Ovary (tissue), 9 donors: Measurements from ENCODE around the gene LSS. TPM values are rescaled to one million over a fixed set of nuclear protein-coding genes. Genes with fewer than 3 reads are reported as not detected.

ENCODE experiments used
- DNase-seq, 5 donors: peaks; one replicate each; pipeline ENCODE4 v3.0.0-alpha.2; 2019 to 2020
- H3K27ac ChIP-seq, 2 donors: fragments of 200-600 bp; one replicate each; pipeline versions ENCODE4 v1.5.1 to v1.8.0; 2019 to 2022
- H3K27me3 ChIP-seq: fragments of 200-600 bp; one replicate; pipeline ENCODE4 v1.8.0; 2022
- H3K36me3 ChIP-seq: fragments of 200-600 bp; sonication (generic); one replicate; pipeline ENCODE4 v1.5.1; 2019
- H3K4me1 ChIP-seq: one replicate; pipeline ENCODE4 v1.8.1; 2013; ENCODE audit warnings: mild to moderate bottlenecking, moderate library complexity; ENCODE audit not compliant: insufficient read depth
- H3K4me3 ChIP-seq: fragments of 200-600 bp; sonication (generic); one replicate; pipeline ENCODE4 v1.5.1; 2017
- H3K9me3 ChIP-seq, 2 donors: fragments of 200-600 bp in 1 of 2; sonication (generic) in 1 of 2; one replicate each; pipeline versions ENCODE4 v1.5.1 to v1.8.1; 2013 to 2019; ENCODE audit warnings: mild to moderate bottlenecking in 1 of 2, moderate library complexity in 1 of 2
- EP300 ChIP-seq: sonication (generic); formaldehyde crosslinking; IDR thresholded peaks from one replicate; pipeline ENCODE4 v1.6.1; 2017; ENCODE audit warnings: antibody characterized with exemption
- POLR2A ChIP-seq: fragments of 450-650 bp; IDR thresholded peaks from one replicate; pipeline ENCODE4 v1.6.1; 2017; ENCODE audit warnings: antibody characterized with exemption, mild to moderate bottlenecking, moderate library complexity
- WGBS, 3 donors: extraction: QIAGEN DNeasy Blood & Tissue Kit in 1 of 3; methylation state at CpG; one replicate each; pipeline versions ENCODE4 v1.1.5 to v1.1.7; 2013 to 2017; 5-methylcytosine and 5-hydroxymethylcytosine counted together
- intact Hi-C, 4 donors: fragments of 100-400 bp; cut with DNase I; formaldehyde crosslinking; loops; one replicate each; pipeline versions ENCODE4 v1.11.0 to v1.15.1; 2022 to 2023
- polyA plus RNA-seq, 2 donors: library from polyadenylated mRNA; stranded (reverse); fragments of 200-250 nt in 1 of 2; fragments of 350-450 nt in 1 of 2; fragmentation: Illumina TruSeq in 1 of 2; extraction: RNeasy Lipid Tissue Mini Kit (QIAGEN cat#74804) in 1 of 2; gene quantifications; one replicate each; pipeline ENCODE4 v1.2.3, GENCODE V29; 2013 to 2014
- total RNA-seq, 7 donors: library from RNA; depleted of rRNA in 2 of 7; stranded (reverse); fragments of >200 nt in 2 of 7; fragmentation: NEBNext Ultra II Directional in 3 of 7; extraction: Animal tissue kit (Norgen Biotek cat#: 25700) in 3 of 7; gene quantifications; one replicate each; pipeline versions ENCODE4 v1.1.0 to v1.2.4, GENCODE V29; 2016 to 2023
- TF ChIP-seq, protein P1 (sequence below), 3 donors: fragments of 450-650 bp in 2 of 3; fragments of 200-600 bp in 1 of 3; IDR thresholded peaks; one replicate each; pipeline versions ENCODE4 v1.5.1 to v1.8.0; 2016 to 2022; ENCODE audit warnings: antibody characterized with exemption in 3 of 3, mild to moderate bottlenecking in 1 of 3
- donor health status: DM: no; HTN: no; CAD: no; lungs with moderate emphysema.
- donor health status: DM: no; HTN: no; CAD: no.
- donor health status: Bipolar disorder and iron deficiency.
- donor health status: DM: yes; HTN: yes; CAD: no.
- donor health status: DM: no; HTN: no; CAD: no.
- donor health status: DM: yes; HTN: yes; CAD: no.

The LSS gene
- total and polyA plus RNA-seq, 9 donors: 19.8 to 201 (median 76.0) TPM

GRCh38 chr21:46216132-46216747 lies 12.3 kb downstream of the LSS start:
- H3K27me3 ChIP-seq: no peaks in the 10 kb centered on the region
- 90 to 94% (median 92%) methylated on average over 16 of the region's 16 CpGs for WGBS, 3 donors
- intact Hi-C loops: loop anchor here in 1 of 4 donors (5.0 kb wide), 1 partner anchor 74 kb away; no protein-coding TSS in a partner anchor
- no peaks in the 10 kb centered on the region for H3K4me1 ChIP-seq
- TF ChIP-seq EP300 (no peak), POLR2A (no peak)
- TF ChIP-seq, protein P1, sequence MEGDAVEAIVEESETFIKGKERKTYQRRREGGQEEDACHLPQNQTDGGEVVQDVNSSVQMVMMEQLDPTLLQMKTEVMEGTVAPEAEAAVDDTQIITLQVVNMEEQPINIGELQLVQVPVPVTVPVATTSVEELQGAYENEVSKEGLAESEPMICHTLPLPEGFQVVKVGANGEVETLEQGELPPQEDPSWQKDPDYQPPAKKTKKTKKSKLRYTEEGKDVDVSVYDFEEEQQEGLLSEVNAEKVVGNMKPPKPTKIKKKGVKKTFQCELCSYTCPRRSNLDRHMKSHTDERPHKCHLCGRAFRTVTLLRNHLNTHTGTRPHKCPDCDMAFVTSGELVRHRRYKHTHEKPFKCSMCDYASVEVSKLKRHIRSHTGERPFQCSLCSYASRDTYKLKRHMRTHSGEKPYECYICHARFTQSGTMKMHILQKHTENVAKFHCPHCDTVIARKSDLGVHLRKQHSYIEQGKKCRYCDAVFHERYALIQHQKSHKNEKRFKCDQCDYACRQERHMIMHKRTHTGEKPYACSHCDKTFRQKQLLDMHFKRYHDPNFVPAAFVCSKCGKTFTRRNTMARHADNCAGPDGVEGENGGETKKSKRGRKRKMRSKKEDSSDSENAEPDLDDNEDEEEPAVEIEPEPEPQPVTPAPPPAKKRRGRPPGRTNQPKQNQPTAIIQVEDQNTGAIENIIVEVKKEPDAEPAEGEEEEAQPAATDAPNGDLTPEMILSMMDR (IDR thresholded peaks at IDR 0.05): no peak
- peak in 2 of 5 donors; percentile 17 to 29 for DNase-seq
- H3K4me3 ChIP-seq: no peak overlapping the region
- no peaks in the 10 kb centered on the region for H3K9me3 ChIP-seq
- no peaks in the 10 kb centered on the region for H3K36me3 ChIP-seq
- no peak overlapping the region for H3K27ac ChIP-seq

- WGBS, 3 donors: 78 to 85% (median 85%) methylated on average over 19 to 20 of the region's 20 CpGs
- no peaks in the 10 kb centered on the region for H3K27me3 ChIP-seq
- no peak overlapping the region for H3K27ac ChIP-seq
- no peaks in the 10 kb centered on the region for H3K36me3 ChIP-seq
- no peaks in the 10 kb centered on the region for H3K4me1 ChIP-seq
- H3K9me3 ChIP-seq: no peaks in the 10 kb centered on the region
- TF ChIP-seq EP300: no peak
- no peak for TF ChIP-seq POLR2A
- TF ChIP-seq, protein P1 (IDR thresholded peaks at IDR 0.05): no peak
- no peak overlapping the region for H3K4me3 ChIP-seq
- intact Hi-C loops: loop anchor here in 1 of 4 donors (5.0 kb wide), 1 partner anchor 73 kb away; no protein-coding TSS in a partner anchor
- DNase-seq: peak in 2 of 5 donors; percentile 22 to 30
Measured at GRCh38 chr21:46215436-46216131, 13.0 kb downstream of the LSS start.

- WGBS, 3 donors: 89 to 92% (median 92%) methylated on average over 27 of the region's 27 CpGs
- intact Hi-C loops: loop anchor here in 1 of 4 donors (5.0 kb wide), 1 partner anchor 72 kb away; no protein-coding TSS in a partner anchor
- H3K27me3 ChIP-seq: no peaks in the 10 kb centered on the region
- H3K36me3 ChIP-seq: no peaks in the 10 kb centered on the region
- DNase-seq: peak in 4 of 5 donors; percentile 9 to 29 (median 16)
- H3K27ac ChIP-seq: no peak overlapping the region
- TF ChIP-seq POLR2A (no peak), EP300 (no peak)
- TF ChIP-seq, protein P1 (IDR thresholded peaks at IDR 0.05): no peak
- H3K9me3 ChIP-seq: no peaks in the 10 kb centered on the region
- no peaks in the 10 kb centered on the region for H3K4me1 ChIP-seq
- no peak overlapping the region for H3K4me3 ChIP-seq
Measured at GRCh38 chr21:46214478-46215340, 13.9 kb downstream of the LSS start.

DNA sequence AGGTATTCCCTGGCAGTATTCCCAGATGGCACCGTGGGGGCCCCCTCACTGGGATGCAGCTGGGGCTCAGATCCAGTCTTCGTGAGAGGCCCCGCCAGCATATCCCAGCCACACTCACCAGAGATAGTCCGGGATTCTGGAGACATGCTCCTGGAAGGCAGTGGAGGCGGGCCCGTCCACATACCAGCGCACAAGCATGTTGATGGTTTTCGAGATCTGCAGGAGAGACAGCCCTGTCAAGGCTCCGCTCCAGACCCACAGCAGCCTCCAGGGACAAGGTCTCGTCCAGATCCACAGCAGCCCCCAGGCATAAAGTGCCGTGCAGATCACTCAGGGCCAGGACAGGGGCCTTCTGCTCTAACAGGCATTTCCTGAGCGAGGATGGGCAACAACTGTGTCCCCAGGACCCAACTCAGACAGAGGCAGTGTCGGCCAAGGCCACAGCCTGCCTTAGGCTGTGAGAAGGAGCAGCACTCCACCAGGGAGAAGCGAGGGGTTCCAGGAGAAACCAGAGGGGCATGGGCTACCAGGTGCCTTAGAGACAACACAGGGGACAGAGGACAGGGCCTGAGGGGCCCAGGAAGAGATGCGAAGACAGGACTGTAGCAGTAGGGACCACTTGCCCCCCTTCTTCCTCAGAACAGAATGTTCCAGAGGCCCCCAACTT lies 14.8 kb downstream of the LSS start:
- peak in 2 of 5 donors; percentile 13 to 31 for DNase-seq
- 85 to 89% (median 85%) methylated on average over 15 of the region's 15 CpGs for WGBS, 3 donors
- Histone ChIP-seq H3K4me1 (no peaks in the 10 kb centered on the region), H3K27me3 (no peaks in the 10 kb centered on the region), H3K9me3 (no peaks in the 10 kb centered on the region), H3K27ac (no peak overlapping the region), H3K36me3 (no peaks in the 10 kb centered on the region), H3K4me3 (no peak overlapping the region)
- TF ChIP-seq, protein P1 (IDR thresholded peaks at IDR 0.05): no peak
- TF ChIP-seq POLR2A (no peak), EP300 (no peak)
- intact Hi-C loops: no loop called here
